Jurkat, Clone E6-1 (cell line): ENCODE measurements around the gene SLC31A1.
"Not testable (repeated sequence)": the region's sequence is repeated elsewhere in the genome, so short reads cannot be mapped to it uniquely, and the experiment has no call there.

Experiments used
- DNase-seq: peaks from one replicate; pipeline ENCODE4 v3.0.0-alpha.2; 2011; ENCODE audit warnings: low read depth, low spot score
- H3K4me3 ChIP-seq: 2 replicates; pipeline ENCODE4 v1.5.1; 2011; ENCODE audit warnings: mild to moderate bottlenecking, low read length, control low read depth, moderate library complexity

SLC31A1 gene

GRCh38 chr9:113250807-113251206, 29.5 kb downstream of the SLC31A1 start:
- H3K4me3 ChIP-seq = no peak overlapping the region
- DNase-seq = no peak

- no peak overlapping the region for H3K4me3 ChIP-seq
- DNase-seq = no peak
Measured at GRCh38 chr9:113254991-113255390, 33.6 kb downstream of the SLC31A1 start.

GRCh38 chr9:113255438-113255837, 34.1 kb downstream of the SLC31A1 start:
- DNase-seq = no peak
- no peak overlapping the region for H3K4me3 ChIP-seq

DNA sequence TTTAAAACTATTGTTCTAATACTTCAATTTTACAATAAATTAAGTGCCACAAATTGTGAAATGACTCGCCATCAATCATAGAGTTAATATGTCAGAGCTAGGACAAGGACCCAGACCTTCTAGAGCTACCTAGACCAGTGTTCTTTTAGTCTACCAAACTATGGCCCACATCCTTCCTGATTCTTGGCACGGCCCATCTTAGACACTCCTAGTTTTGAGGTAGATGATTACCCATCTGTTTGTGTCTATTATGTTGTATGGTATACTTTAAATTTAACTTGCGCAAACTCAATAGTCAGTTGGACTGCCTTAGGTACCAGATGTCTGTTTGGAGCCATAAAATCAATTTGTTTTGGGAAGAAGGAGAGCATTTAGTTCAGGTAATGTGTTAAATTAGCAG, 36.5 kb downstream of the SLC31A1 start:
- no peak overlapping the region for H3K4me3 ChIP-seq
- no peak for DNase-seq

- DNase-seq = no peak
- H3K4me3 ChIP-seq = no peak overlapping the region
Measured at GRCh38 chr9:113258282-113258681, 36.9 kb downstream of the SLC31A1 start.

DNA sequence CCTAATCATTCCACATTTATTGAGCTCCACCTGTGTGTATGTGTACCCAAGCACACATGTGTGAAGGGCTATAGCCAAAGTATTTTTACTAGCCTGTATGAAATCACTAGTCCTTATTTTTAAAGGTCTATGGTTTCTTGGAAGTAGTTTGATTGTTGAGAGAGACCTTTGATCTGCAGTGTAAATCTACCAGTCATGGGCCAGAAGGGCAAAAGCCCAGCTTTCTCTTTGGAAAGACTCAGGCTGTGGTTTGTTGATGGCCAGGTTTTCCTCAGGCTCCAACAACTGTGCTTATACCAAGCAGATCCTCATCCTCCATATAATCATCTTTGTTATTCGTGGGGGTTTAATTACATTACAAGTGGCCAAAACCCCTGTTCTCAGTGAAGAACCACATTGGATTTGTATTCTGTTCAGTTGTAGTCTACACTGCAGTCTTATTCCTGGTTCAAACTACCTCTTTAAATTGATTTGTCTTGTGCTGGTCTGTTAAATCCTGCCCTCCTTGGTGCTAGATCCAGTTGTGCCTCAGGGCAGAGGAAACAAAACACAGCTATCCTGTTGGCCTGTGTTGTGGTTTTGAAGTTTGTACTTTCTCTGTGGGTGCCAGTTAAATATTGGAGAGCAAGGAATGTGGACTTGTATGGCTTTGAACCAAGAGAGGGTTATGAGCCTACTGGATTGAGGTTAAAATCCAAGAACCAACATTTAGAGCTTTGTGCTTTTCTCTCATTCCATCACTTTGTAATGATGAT, 40.8 kb downstream of the SLC31A1 start:
- no peak for DNase-seq
- H3K4me3 ChIP-seq = no peak overlapping the region

DNA sequence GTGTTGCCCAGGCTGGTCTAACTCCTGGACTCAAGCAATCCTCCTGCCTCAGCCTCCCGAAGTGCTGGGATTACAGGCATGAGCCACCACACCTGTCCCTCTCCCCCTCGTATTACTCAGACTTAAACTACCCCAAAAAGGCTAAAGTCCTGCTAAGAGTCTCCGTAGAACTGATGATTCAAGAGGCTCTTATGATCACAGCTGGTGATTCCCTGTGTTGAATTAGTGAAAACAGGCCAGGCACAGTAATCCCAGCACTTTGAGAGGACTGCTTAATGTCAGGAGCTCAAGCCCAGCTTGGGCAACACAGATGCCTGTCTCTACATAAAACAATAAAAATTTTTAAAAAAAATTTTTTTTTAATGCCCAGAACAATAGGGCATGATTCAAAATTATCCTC, 44.8 kb downstream of the SLC31A1 start:
- DNase-seq = no peak
- H3K4me3 ChIP-seq = no peak overlapping the region

DNA sequence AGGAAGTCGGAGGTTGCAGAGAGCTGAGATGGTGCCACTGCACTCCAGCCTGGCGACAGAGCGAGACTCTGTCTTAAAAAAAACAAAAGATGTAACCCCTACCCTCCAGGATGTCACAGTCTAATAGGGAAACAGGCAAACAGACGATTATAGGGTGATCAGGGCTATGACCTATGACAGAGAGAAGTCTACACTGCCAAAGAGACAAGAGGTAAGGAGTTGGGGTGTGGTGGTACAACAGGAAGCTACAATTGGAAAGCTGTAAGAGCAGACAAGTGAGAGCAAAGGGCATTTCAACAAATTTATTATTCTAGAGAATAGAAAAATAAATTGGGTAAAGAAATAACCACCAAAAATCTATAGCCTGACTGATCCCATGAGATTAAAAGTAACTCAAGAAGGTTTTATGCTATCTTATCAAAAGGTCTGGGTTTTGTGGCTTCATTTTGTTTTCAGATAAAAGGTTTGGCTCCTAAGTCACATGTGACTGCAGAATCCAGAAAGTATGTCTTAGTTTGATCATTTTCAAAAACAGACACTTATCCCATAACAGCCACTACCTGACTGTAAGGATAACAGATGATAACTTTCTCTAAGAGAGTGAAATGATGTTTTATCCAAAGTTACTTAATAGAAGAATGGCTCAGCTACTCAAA, 46.7 kb downstream of the SLC31A1 start:
- H3K4me3 ChIP-seq = no peak overlapping the region
- no peak for DNase-seq

- H3K4me3 ChIP-seq = no peak overlapping the region
- no peak for DNase-seq
Measured at GRCh38 chr9:113269355-113269754, 48.0 kb downstream of the SLC31A1 start.

DNA sequence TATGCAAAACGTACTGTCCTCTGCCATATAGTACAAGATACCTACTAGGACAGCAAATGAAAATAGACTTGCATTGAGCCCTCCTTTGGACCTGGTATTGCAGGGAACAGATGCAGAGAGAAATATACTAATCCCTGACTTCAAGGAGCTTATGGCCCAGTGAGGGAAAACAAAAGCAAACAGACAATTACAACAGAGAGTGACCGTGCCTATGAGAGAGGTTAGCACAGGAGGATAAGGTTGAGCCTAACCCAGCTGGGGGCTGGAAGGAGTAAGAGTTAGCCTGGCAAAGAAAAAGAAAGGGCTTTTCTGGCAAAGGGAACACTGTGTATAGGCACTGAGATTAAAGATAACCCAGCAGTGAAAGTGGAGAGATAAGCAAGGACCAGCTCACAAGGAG, 48.5 kb downstream of the SLC31A1 start:
- no peak overlapping the region for H3K4me3 ChIP-seq
- DNase-seq = no peak

DNA sequence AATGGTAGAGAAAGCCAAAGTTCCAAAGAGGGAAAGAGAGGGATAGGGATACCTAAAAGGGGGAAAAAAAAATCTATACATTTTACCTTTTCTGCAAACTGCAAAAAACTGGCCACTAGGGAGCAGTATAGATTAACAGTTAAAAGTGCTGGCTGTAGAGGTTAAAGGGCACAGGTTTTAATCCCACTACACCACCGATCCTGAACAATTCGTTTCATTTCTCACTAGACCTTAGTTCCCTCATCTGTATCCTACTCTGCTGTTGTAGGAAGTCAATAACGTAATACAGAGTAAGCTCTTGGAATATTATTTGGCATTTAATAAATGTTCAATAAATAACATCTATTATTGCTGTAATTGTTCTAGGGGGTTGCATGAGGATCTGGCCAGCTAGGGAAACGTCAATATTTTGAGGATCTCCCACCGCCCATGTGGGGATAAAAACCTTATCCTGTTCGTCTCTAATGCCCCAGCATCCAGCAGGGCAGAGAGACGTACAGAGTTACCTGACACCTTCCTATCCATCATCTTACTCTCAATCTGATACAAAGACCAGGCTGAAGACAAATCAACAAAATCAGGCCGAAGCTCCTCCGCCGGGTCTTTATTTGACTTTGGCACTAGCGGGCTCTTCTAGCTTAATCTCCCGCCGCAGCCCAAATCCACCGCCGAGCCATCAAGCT, 53.3 kb downstream of the SLC31A1 start:
- peak overlapping the region; percentile 83 for H3K4me3 ChIP-seq
- peak; percentile 69 for DNase-seq

DNA sequence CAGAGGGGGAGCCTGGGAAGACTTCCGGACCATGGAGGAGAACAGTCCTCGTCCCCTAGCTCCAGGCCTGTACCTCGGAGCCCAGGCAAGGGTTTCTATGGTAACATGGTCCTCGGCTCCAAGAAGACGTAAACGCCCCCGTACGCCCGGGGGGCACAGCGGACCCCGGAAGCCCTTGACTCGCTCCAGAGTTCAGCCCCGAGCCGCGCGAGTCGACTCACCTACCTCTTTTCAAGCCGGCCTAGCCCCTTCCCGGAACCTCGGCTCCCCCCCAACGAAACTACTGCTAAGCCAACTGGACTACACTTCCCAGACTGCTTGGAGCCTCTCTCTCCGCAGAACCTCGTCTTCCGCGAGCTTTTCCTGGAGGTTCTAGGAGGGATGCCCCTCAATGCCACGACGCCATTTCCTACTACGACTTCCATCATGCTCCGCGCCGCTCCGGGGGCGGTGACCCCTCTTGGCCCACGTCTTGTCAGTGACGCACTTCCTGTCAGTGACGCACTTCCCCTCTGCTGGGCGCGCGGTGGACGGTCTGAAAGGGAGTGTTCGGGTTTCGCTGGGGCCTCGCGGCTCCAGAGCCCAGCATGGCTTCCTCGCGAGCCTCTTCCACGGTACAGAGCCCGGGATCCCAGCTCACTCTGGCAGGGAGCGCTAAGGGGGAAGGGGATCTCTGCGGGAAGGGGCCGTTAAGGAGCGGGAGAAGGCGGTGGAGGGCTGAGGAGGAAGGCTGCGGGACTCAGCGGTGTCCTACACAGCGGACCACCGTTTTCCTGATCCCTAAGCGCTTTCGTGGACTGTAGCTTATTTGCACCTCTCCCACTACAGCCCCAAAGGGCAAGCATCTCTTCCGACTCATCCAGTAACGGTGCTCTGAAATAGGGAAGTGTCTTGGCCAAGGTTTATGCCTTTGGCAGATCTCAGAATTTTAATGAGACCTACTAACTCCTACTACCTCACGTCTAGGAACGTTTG, 54.1 kb downstream of the SLC31A1 start, which contains the start of the genes CDC26 and PRPF4:
Gene CDC26 (minus strand): TSS at position 416 of the 975 bp plus-strand sequence. CDS start 3,065 bp downstream, outside the sequence.
Gene PRPF4 (plus strand): TSS at position 502 of the 975 bp plus-strand sequence. CDS start 86 bp downstream, at position 588.
- peak within 1 kb of the TSS; percentile 83 for H3K4me3 ChIP-seq
- DNase-seq = peak; percentile 95

- no peak for DNase-seq
- H3K4me3 ChIP-seq = no peak overlapping the region
Measured at GRCh38 chr9:113278840-113279239, 57.5 kb downstream of the SLC31A1 start.

- DNase-seq = no peak
- H3K4me3 ChIP-seq = no peak overlapping the region
Measured at GRCh38 chr9:113281356-113281755, 60.0 kb downstream of the SLC31A1 start.

DNA sequence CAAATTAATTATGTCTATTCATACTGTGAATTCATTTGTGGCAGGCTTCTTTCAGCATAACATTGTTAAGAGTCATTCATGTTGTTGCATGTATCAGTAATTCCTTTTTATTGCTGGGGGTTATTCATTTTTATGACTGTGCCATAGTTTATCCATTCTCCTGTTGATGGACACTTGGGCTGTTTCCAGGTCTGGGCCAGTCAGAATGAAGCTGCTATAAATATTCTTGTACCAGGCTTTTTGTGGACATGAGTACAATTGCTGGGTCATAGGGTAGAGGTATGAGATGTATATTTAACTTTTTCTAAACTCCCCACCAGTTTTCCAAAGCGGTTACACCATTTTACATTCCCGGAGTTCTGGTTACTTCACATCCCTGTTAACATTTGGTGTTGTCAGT, 67.7 kb downstream of the SLC31A1 start:
- no peak overlapping the region for H3K4me3 ChIP-seq
- no peak for DNase-seq

DNA sequence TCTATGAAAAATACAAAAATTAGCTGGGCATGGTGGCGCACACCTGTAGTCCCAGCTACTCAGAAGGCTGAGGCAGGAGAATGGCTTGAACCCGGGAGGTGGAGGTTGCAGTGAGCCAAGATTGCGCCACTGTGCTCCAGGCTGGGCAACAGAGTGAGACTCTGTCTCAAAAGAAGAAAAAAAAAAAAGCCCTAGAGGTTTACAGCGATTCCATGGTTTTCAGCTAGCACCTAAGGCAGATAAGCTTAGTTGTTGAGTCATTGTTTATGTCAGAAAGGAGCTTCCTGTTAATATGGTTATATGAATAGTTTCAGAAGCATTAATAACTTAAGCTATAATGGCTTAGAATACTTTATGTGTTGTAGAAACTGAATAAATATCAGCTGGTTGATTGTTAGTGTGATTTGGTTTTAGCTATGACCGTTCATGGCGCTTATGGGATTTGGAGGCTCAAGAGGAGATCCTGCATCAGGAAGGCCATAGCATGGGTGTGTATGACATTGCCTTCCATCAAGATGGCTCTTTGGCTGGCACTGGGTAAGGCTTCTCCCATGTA, 68.8 kb downstream of the SLC31A1 start:
- DNase-seq = no peak
- H3K4me3 ChIP-seq = no peak overlapping the region

- no peak for DNase-seq
- no peak overlapping the region for H3K4me3 ChIP-seq
Measured at GRCh38 chr9:113293285-113293878, 72.0 kb downstream of the SLC31A1 start.

- not testable (repeated sequence) for H3K4me3 ChIP-seq, DNase-seq
Measured at GRCh38 chr9:113296247-113296646, 74.9 kb downstream of the SLC31A1 start.
